ENCODE measurements around the gene FBLN2. TPM values are rescaled to one million over a fixed set of nuclear protein-coding genes. Genes with fewer than 3 reads are reported as not detected.

The FBLN2 gene
- total and polyA plus RNA-seq, 2 of the 13 experiments (the other 11 are each of a cell fraction or from before 2014, with no cell fraction given): not detected

DNA sequence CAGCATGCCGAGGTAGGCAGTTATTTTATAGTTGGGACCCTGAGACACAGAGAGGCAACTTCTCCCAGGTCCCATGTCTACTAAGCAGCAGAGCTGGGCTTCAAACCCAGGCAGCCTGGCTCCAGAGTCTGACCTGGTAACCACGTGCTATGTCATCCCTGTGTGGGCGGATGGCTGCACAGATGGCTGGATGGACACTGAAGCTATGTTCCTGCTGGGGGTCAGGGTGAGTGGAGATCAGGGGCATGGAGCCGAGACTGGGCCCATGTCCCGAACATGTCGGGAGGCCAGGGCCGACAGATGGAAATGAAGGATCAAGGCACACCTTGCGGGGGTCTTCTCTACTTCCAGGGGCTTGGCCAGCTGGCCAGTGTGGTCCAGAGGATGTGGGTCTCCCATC lies 9.3 kb upstream of the FBLN2 start:
- ATAC-seq: no peak
- H3K9ac ChIP-seq (ENCODE audit: insufficient read depth, low read depth, low read length): no peak overlapping the region
- peaks cover 10 to 76% of the 10 kb centered on the region in 2 experiments for H3K27me3 ChIP-seq (ENCODE audit: control insufficient read depth in 1 of 2, insufficient read depth in 2 of 2, low read length in 2 of 2)
- H3K36me3 ChIP-seq (replicated peaks in 1 of 2; ENCODE audit: control insufficient read depth in 1 of 2, insufficient read depth in 2 of 2, low read length in 2 of 2): no peaks in the 10 kb centered on the region
- no peak overlapping the region for H3K4me2 ChIP-seq (ENCODE audit: low read depth, low read length)
- FAIRE-seq: no peak
- 42% methylated on average over 8 of the region's 8 CpGs for WGBS (ENCODE audit: low lambda C conversion rate)
- intact Hi-C loops (cut with micrococcal nuclease; ENCODE audit: unreplicated experiment): no loop called here
- no peaks in the 10 kb centered on the region for H3K9me3 ChIP-seq (ENCODE audit: low read length)
- no peaks in the 10 kb centered on the region for H4K20me1 ChIP-seq (ENCODE audit: insufficient read depth, low read length)
- H3K4me1 ChIP-seq (ENCODE audit: insufficient read depth, low read length): no peaks in the 10 kb centered on the region
- no peaks in the 10 kb centered on the region for H3K79me2 ChIP-seq (ENCODE audit: insufficient read depth, low read length)
- BruUV-seq (replicated peaks): no TSS peak
- POLR2A ChIA-PET: no interaction called here
- no peak overlapping the region for H3K4me3 ChIP-seq (replicated peaks in 1 of 3; ENCODE audit: insufficient read depth in 1 of 3, low read depth in 2 of 3, low read length in 3 of 3)
- CTCF ChIA-PET (ENCODE audit: low intra/inter-chr PET ratio, low total read pairs): no interaction called here
- H2AFZ ChIP-seq (ENCODE audit: low read length): no peak overlapping the region
- no peak for DNase-seq (ENCODE audit: low spot score)
- no peak for TF ChIP-seq ZNF841 (CRISPR knock-in tag; IDR thresholded peaks at IDR 0.05; ENCODE audit: borderline replicate concordance)
- no peak for TF ChIP-seq ZNF775 (CRISPR knock-in tag; IDR thresholded peaks at IDR 0.05; ENCODE audit: borderline replicate concordance)
- no peak for TF ChIP-seq KMT2A (CRISPR knock-in tag; IDR thresholded peaks at IDR 0.05)
- no peak for TF ChIP-seq ZNF709 (CRISPR knock-in tag; IDR thresholded peaks at IDR 0.05)
- TF ChIP-seq TMF1 (CRISPR knock-in tag; IDR thresholded peaks at IDR 0.05; ENCODE audit: low read depth): no peak
- no peak for TF ChIP-seq ZNF329 (CRISPR knock-in tag; IDR thresholded peaks at IDR 0.05; ENCODE audit: low read depth)
- no peak for TF ChIP-seq ATF7-NPFF (CRISPR knock-in tag; IDR thresholded peaks at IDR 0.05; ENCODE audit: low read depth)
- no peak for TF ChIP-seq NFE2 (CRISPR knock-in tag; IDR thresholded peaks at IDR 0.05)
- no peak for TF ChIP-seq ZNF337 (CRISPR knock-in tag; IDR thresholded peaks at IDR 0.05; ENCODE audit: borderline replicate concordance, low read depth)
- TF ChIP-seq, protein P1, sequence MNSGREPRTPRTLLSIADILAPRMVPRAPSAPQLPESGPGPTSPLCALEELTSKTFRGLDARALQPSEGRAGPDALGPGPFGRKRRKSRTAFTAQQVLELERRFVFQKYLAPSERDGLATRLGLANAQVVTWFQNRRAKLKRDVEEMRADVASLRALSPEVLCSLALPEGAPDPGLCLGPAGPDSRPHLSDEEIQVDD (CRISPR knock-in tag; IDR thresholded peaks at IDR 0.05; ENCODE audit: borderline replicate concordance): no peak
- TF ChIP-seq ZNF331 (CRISPR knock-in tag; IDR thresholded peaks at IDR 0.05): no peak
- TF ChIP-seq HOXA3 (CRISPR knock-in tag; IDR thresholded peaks at IDR 0.05): no peak
- no peak for TF ChIP-seq LCORL (IDR thresholded peaks at IDR 0.05)
- no peak for TF ChIP-seq LCORL (CRISPR knock-in tag; IDR thresholded peaks at IDR 0.05)
- TF ChIP-seq NFIC (IDR thresholded peaks at IDR 0.05; ENCODE audit: low read length): no peak
- TF ChIP-seq, protein P2, sequence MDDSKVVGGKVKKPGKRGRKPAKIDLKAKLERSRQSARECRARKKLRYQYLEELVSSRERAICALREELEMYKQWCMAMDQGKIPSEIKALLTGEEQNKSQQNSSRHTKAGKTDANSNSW (CRISPR knock-in tag; IDR thresholded peaks at IDR 0.05; ENCODE audit: borderline replicate concordance): no peak
- no peak for TF ChIP-seq KLF11 (CRISPR knock-in tag; IDR thresholded peaks at IDR 0.05)
- H3K27ac ChIP-seq (ENCODE audit: extremely low read length, insufficient read depth, low read length): no peak overlapping the region
- in situ Hi-C loops (cut with HindIII; ENCODE audit: extremely low pct_ligation_motif_present, low pct_unique_long_range_greater_than_20kb): no loop called here

Data from HepG2 (cell line).